Right atrium auricular region (tissue), 2 donors: ENCODE results near the gene OPTC. TPM values are rescaled to one million over a fixed set of nuclear protein-coding genes. Genes with fewer than 3 reads are reported as not detected.

Experiments
- DNase-seq: peaks from one replicate; pipeline ENCODE4 v3.0.0-alpha.2; 2019; ENCODE audit warnings: low spot score
- H3K27ac ChIP-seq, 2 donors: fragments of 200-600 bp; sonication (generic); 1 replicate in 1 of 2; 2 replicates in 1 of 2; pipeline ENCODE4 v1.5.1; 2016 to 2019
- H3K27me3 ChIP-seq, 2 donors: fragments of 200-600 bp; sonication (generic); one replicate each; pipeline versions ENCODE4 v1.5.1 to v1.6.0; 2017 to 2019
- H3K36me3 ChIP-seq: fragments of 200-600 bp; sonication (generic); one replicate; pipeline ENCODE4 v1.5.1; 2016
- H3K4me1 ChIP-seq, 2 donors: fragments of 200-600 bp; sonication (generic); one replicate each; pipeline versions ENCODE4 v1.5.1 to v1.6.0; 2017 to 2019
- H3K4me3 ChIP-seq, 2 donors: fragments of 200-600 bp; sonication (generic); 1 replicate in 1 of 2; 2 replicates in 1 of 2; pipeline ENCODE4 v1.5.1; 2017 to 2019; ENCODE audit warnings: mild to moderate bottlenecking in 1 of 2, moderate library complexity in 1 of 2
- H3K9me3 ChIP-seq, 2 donors: fragments of 200-600 bp; sonication (generic); one replicate each; pipeline ENCODE4 v1.5.1; 2019
- total RNA-seq, 2 donors: library from RNA; depleted of rRNA; stranded (reverse); fragments of >200 nt; gene quantifications; one replicate each; pipeline ENCODE4 v1.1.0, GENCODE V29; 2016
- TF ChIP-seq, protein P1 (sequence below), 2 donors: fragments of 200-600 bp; sonication (generic); IDR thresholded peaks; one replicate each; pipeline ENCODE4 v1.5.1; 2019; ENCODE audit warnings: antibody characterized with exemption in 2 of 2

The OPTC gene
- total RNA-seq, 2 donors from 2014 or later: not detected

DNA sequence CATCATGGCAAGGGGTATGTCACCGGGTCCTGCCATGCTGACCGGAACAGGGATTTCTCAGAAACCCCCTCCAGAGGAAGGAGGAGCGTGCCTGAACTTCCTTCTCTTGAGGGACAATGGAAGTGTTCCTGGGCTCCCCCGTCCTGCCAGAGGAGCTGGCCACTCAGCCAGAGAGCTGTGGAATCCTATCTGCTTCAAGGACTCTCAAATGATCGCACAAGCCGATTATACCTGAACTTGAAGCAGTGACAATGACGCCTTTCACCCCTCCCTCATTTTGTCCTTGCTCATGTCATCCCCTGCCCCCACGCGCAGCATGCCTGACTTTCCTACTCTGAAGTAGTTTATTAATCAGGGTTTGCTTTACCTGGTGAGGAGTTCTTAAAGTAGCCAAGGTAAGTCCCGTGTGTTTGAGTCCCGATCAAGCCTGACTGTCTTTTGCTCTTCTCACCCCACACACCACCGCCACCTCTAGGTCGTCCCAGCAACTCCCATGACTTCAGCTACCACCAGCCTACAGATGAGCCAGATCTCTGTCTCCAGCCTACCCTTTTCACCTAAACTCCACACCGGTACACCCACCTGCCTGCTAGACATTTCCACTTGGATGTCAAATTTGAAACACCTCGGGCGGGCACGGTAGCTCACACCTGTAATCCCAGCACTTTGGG is 43.3 kb upstream of the OPTC start:
- DNase-seq: no peak
- Histone ChIP-seq H3K4me1 (peaks cover 0 to 16% of the 10 kb centered on the region in 2 donors), H3K9me3 (peaks cover 0 to 4% of the 10 kb centered on the region in 2 donors), H3K36me3 (no peaks in the 10 kb centered on the region), H3K27me3 (no peaks in the 10 kb centered on the region), H3K4me3 (no peak overlapping the region), H3K27ac (peak overlapping the region in 1 of 2 donors; percentile 75)
- TF ChIP-seq, protein P1, sequence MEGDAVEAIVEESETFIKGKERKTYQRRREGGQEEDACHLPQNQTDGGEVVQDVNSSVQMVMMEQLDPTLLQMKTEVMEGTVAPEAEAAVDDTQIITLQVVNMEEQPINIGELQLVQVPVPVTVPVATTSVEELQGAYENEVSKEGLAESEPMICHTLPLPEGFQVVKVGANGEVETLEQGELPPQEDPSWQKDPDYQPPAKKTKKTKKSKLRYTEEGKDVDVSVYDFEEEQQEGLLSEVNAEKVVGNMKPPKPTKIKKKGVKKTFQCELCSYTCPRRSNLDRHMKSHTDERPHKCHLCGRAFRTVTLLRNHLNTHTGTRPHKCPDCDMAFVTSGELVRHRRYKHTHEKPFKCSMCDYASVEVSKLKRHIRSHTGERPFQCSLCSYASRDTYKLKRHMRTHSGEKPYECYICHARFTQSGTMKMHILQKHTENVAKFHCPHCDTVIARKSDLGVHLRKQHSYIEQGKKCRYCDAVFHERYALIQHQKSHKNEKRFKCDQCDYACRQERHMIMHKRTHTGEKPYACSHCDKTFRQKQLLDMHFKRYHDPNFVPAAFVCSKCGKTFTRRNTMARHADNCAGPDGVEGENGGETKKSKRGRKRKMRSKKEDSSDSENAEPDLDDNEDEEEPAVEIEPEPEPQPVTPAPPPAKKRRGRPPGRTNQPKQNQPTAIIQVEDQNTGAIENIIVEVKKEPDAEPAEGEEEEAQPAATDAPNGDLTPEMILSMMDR (IDR thresholded peaks at IDR 0.05): no peak

DNA sequence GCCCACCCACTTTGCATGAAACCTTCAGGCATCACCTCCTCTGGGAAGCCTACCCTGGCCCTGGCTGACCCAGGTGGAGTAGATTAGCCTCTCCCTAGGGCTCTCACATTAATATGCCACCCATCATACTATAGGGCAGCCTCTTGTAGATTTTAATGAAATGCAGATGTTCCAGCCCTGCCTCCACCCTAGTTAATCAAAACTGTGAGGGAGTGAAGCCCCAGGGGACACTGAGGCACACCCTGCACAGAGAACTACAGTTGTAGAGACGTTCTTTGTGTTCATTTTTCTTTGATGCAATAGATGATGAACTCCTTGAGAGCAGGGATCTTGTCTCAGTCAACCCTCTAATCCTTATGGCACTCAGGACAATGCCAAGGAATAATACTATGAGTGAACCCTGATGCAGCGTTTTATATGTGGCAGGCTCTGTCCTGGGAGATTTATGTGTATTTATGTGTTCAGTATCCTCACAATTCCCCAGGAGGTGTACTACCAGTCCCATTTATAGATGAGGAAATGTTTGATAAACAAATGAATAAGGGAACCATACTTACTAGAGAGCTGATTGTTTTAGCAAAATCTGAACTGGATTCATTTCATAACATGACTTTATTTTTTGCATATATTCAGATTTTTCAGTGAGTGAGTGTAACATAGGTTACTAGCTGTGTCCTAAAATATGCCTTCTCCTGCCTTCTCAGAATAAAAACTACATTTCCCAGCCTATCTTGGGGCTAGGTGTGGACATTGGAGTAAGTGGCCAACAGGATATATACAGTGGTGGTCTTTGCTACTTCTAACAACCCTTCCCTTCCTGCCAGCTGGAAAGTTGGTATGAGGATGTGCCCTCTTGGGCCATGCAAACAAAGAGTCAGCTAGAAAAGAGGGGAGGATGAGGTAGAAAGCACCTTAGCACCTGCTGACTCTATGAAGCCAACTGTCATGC is 41.8 kb upstream of the OPTC start:
- Histone ChIP-seq H3K27me3 (no peaks in the 10 kb centered on the region), H3K4me3 (no peak overlapping the region), H3K4me1 (peaks cover 0 to 16% of the 10 kb centered on the region in 2 donors), H3K36me3 (no peaks in the 10 kb centered on the region), H3K27ac (no peak overlapping the region), H3K9me3 (no peaks in the 10 kb centered on the region)
- no peak for DNase-seq
- TF ChIP-seq, protein P1 (IDR thresholded peaks at IDR 0.05): no peak

DNA sequence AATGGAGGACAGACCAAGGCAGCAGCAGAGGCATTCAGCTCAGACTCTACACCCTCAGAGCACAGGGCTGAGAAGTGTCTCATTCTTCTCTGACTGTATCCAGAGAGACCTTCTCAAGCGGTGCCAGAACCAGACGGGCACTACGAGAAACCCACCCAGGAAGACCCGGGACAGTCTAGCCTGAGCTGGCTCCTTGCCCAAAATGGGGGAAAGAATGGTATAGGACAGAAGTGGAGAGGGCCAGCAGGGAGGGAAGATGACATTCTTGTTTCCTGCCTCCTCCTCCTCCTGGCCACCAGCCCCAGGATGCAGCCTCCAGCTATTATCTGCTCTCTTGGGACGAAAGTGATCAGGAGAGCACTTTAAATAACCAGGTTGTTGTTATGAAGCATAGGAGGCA is 40.9 kb upstream of the OPTC start:
- H3K9me3 ChIP-seq: no peaks in the 10 kb centered on the region
- H3K27me3 ChIP-seq: no peaks in the 10 kb centered on the region
- DNase-seq: no peak
- H3K27ac ChIP-seq: no peak overlapping the region
- H3K36me3 ChIP-seq: no peaks in the 10 kb centered on the region
- peaks cover 0 to 16% of the 10 kb centered on the region in 2 donors for H3K4me1 ChIP-seq
- H3K4me3 ChIP-seq: no peak overlapping the region
- TF ChIP-seq, protein P1 (IDR thresholded peaks at IDR 0.05): no peak

DNA sequence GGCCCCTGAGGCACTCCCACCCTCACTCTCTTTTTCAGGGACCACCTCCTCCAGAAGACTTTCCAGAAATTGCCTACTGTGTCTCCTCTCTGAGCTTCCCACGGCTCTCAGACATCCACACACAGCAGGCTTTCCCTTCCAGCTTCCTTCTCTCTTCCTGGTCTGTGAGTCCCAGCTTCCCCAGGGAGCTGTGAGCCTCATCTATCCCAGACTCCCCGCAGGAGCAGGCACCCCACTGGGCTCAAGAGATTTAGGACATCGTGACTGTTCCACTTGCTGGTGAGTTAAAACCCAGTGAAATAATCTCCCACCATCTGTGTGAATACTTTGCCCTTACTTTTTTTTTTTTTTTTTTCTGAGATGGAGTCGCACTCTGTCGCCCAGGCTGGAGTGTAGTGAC is 40.3 kb upstream of the OPTC start:
- no peak overlapping the region for H3K27ac ChIP-seq
- H3K4me1 ChIP-seq: peaks cover 0 to 16% of the 10 kb centered on the region in 2 donors
- no peak overlapping the region for H3K4me3 ChIP-seq
- DNase-seq: no peak
- TF ChIP-seq, protein P1 (IDR thresholded peaks at IDR 0.05): no peak
- no peaks in the 10 kb centered on the region for H3K27me3 ChIP-seq
- H3K9me3 ChIP-seq: no peaks in the 10 kb centered on the region
- H3K36me3 ChIP-seq: no peaks in the 10 kb centered on the region

DNA sequence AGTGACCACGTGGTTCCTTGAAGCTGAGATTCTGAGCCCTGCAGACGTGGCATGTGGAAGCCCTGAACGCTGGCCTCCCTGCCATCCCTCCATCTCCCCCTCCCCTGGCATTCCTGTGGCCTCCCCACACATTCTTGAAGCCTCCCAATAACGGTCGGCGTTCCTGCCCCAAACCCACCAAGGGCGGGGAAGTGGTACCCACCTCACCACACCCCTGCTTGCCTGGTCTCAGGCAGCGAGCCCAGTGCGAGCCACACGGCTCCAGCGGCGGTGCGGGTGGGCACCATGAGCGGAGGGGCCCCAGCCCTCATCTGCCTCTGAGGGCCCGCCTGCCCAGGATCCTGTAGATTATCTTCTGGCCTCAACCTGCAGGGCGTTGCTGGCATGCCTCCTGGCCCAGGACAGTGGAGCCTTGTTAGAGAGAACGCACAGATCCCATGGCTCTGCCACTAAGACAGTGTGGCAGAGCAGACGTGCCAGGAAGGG is 38.9 kb upstream of the OPTC start:
- no peaks in the 10 kb centered on the region for H3K27me3 ChIP-seq
- peaks cover 0 to 8% of the 10 kb centered on the region in 2 donors for H3K4me1 ChIP-seq
- H3K36me3 ChIP-seq: no peaks in the 10 kb centered on the region
- H3K27ac ChIP-seq: no peak overlapping the region
- H3K4me3 ChIP-seq: no peak overlapping the region
- TF ChIP-seq, protein P1 (IDR thresholded peaks at IDR 0.05): no peak
- no peaks in the 10 kb centered on the region for H3K9me3 ChIP-seq
- DNase-seq: no peak
